ENCODE measurements around the gene VPS9D1. TPM values are rescaled to one million over a fixed set of nuclear protein-coding genes. Genes with fewer than 3 reads are reported as not detected.
"Not testable (repeated sequence)": the region's sequence is repeated elsewhere in the genome, so short reads cannot be mapped to it uniquely, and the experiment has no call there.

Gene VPS9D1
- total RNA-seq, 1 experiment from 2014 or later, result 4.8 TPM

DNA sequence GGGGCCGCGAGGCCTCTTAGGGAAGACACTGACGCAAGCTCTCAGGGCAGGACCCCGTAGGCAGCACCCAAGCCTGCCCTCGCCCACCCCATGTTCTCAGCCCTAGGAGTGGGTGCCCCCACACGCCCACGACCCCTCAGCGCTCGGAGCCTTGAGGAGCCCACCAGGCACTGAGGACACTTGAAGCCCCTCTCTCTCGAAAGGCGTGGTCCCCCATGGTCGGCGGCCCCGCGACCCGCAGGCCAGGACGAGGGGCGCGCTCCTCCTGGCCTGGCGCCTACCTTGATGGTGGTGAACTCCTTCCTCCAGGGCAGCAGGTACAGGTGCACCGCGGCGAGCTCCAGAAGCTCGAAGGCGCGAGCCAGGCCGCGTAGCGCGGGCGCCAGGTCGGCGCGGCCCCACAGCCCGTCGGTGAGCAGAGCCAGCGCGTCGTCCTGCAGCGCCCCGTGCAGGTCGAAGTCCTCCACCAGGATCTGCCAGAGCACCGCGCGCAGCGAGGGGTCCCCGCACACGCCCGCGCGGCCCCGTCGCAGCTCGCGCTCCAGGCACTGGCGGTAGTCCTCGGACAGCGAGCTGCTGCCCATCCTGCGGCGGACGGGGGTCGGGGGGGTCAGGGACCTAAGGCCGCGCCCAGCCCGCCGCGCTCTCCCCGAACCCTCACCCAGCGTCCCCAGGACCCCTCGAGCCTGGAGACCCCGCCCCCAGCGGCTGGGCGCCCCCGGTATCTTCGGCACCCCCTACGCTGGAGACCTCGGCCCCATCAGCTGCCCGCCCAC, 19.9 kb downstream of the VPS9D1 start:
- H3K79me2 ChIP-seq (ENCODE audit: low read length), result no peaks in the 10 kb centered on the region
- peak; percentile 86 for DNase-seq
- H4K20me1 ChIP-seq (ENCODE audit: insufficient read depth, low read depth, low read length), result peaks cover 6% of the 10 kb centered on the region; the same call in 1 of the 2 replicates
- no peaks in the 10 kb centered on the region for H3K36me3 ChIP-seq (ENCODE audit: insufficient read depth, low read length)
- peaks cover 28% of the 10 kb centered on the region for H3K4me1 ChIP-seq (ENCODE audit: low read length)
- H2AFZ ChIP-seq (ENCODE audit: low read length), result no peak overlapping the region
- peak overlapping the region; percentile 83 for H3K9ac ChIP-seq (ENCODE audit: low read length)
- no peaks in the 10 kb centered on the region for H3K9me3 ChIP-seq (ENCODE audit: low read length)
- no peaks in the 10 kb centered on the region for H3K27me3 ChIP-seq (ENCODE audit: low read length)
- peak overlapping the region; percentile 75 for H3K4me3 ChIP-seq (ENCODE audit: low read length)
- H3K9me2 ChIP-seq (replicated peaks; ENCODE audit: insufficient read depth, low read length), result no peaks in the 10 kb centered on the region
- peak overlapping the region; percentile 68 for H3K27ac ChIP-seq (ENCODE audit: low read length)
- peak overlapping the region; percentile 96 for H3K4me2 ChIP-seq (ENCODE audit: low read depth, low read length, poor library complexity, severe bottlenecking)

DNA sequence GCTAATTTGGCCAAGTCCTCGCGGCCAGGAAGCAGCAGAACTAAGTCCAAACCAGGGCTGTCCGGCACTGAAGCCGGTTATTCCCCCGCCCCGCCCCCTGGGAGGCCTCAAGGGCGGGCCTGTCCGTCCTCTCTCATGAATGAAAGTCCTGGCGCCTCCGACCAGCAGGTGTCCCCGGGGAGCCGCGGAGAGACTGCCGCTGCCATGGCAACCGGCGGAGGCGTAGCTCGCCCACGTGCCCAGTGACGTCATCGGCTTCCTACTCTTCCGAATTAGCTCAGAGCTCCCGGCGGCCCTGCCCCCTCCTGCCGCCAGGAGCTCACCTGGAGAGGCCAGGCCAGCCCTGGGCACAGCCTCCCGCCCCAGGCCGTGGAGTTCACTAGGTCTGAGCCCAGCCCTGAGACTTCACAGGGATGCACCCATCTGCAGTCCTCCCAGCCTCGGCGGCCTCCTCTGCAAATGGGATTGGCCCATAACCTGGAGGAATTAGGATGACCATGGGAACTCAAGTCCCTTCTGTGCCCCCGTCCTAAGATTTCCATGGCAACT, 20.5 kb downstream of the VPS9D1 start:
- Histone ChIP-seq H3K36me3 (ENCODE audit: insufficient read depth, low read length) (no peaks in the 10 kb centered on the region), H2AFZ (ENCODE audit: low read length) (no peak overlapping the region), H3K4me3 (ENCODE audit: low read length) (peak overlapping the region; percentile 75), H3K79me2 (ENCODE audit: low read length) (no peaks in the 10 kb centered on the region), H4K20me1 (ENCODE audit: insufficient read depth, low read depth, low read length) (peaks cover 6% of the 10 kb centered on the region; the same call in 1 of the 2 replicates), H3K4me2 (ENCODE audit: low read depth, low read length, poor library complexity, severe bottlenecking) (peak overlapping the region; percentile 96), H3K27me3 (ENCODE audit: low read length) (no peaks in the 10 kb centered on the region), H3K9me2 (replicated peaks; ENCODE audit: insufficient read depth, low read length) (no peaks in the 10 kb centered on the region), H3K9me3 (ENCODE audit: low read length) (no peaks in the 10 kb centered on the region), H3K27ac (ENCODE audit: low read length) (peak overlapping the region; percentile 68), H3K4me1 (ENCODE audit: low read length) (peaks cover 28% of the 10 kb centered on the region), H3K9ac (ENCODE audit: low read length) (peak overlapping the region; percentile 83)
- DNase-seq, result peak; percentile 97

DNA sequence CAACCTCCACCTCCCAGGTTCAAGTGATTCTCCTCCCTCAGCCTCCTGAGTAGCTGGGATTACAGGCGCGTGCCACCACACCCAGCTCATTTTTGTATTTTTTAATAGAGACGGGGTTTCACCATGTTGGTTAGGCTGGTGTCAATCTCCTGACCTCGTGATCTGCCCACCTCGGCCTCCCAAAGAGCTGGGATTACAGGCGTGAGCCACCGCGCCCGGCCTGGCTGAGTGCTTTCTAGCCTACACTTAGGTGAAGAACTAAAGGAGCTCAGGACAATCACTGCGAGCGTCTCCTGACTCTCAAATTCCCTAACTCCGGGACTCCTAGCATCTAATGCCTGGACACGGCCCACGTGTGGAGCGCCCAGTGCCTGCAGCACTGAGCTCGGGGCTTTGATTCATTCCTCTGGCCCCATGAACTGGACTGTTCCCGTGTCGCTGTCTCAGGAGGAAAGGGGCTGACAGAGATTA, 21.0 kb downstream of the VPS9D1 start:
- DNase-seq; H4K20me1 ChIP-seq (ENCODE audit: insufficient read depth, low read depth, low read length); H3K27ac ChIP-seq (ENCODE audit: low read length); H2AFZ ChIP-seq (ENCODE audit: low read length); H3K9ac ChIP-seq (ENCODE audit: low read length); H3K36me3 ChIP-seq (ENCODE audit: insufficient read depth, low read length); H3K9me3 ChIP-seq (ENCODE audit: low read length); H3K9me2 ChIP-seq (replicated peaks; ENCODE audit: insufficient read depth, low read length); H3K79me2 ChIP-seq (ENCODE audit: low read length); H3K27me3 ChIP-seq (ENCODE audit: low read length): not testable (repeated sequence)
- Histone ChIP-seq H3K4me2 (ENCODE audit: low read depth, low read length, poor library complexity, severe bottlenecking) (peak overlapping the region; percentile 96), H3K4me1 (ENCODE audit: low read length) (peaks cover 28% of the 10 kb centered on the region), H3K4me3 (ENCODE audit: low read length) (peak overlapping the region; percentile 75; the same call in 1 of the 2 replicates)

DNA sequence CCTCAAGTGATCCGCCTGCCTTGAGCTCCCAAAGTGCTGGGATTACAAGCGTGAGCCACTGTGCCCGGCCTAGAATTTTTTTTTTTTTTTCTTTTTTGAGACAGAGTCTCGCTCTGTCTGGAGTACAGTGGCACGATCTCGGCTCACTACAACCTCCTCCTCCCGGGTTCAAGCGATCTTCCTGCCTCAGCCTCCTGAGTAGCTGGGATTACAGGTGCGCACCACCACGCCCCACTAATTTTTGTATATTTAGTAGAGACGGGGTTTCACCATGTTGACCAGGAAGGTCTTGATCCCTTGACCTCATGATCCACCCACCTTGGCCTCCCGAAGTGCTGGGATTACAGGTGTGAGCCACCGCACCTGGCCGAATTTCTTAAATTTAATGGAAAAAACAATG, 22.0 kb downstream of the VPS9D1 start:
- peaks cover 28% of the 10 kb centered on the region for H3K4me1 ChIP-seq (ENCODE audit: low read length)
- not testable (repeated sequence) for H4K20me1 ChIP-seq (ENCODE audit: insufficient read depth, low read depth, low read length); H3K9ac ChIP-seq (ENCODE audit: low read length); H3K36me3 ChIP-seq (ENCODE audit: insufficient read depth, low read length); H3K4me2 ChIP-seq (ENCODE audit: low read depth, low read length, poor library complexity, severe bottlenecking); H2AFZ ChIP-seq (ENCODE audit: low read length); H3K79me2 ChIP-seq (ENCODE audit: low read length); H3K9me2 ChIP-seq (replicated peaks; ENCODE audit: insufficient read depth, low read length); H3K27ac ChIP-seq (ENCODE audit: low read length); H3K9me3 ChIP-seq (ENCODE audit: low read length); H3K4me3 ChIP-seq (ENCODE audit: low read length); H3K27me3 ChIP-seq (ENCODE audit: low read length); DNase-seq

DNA sequence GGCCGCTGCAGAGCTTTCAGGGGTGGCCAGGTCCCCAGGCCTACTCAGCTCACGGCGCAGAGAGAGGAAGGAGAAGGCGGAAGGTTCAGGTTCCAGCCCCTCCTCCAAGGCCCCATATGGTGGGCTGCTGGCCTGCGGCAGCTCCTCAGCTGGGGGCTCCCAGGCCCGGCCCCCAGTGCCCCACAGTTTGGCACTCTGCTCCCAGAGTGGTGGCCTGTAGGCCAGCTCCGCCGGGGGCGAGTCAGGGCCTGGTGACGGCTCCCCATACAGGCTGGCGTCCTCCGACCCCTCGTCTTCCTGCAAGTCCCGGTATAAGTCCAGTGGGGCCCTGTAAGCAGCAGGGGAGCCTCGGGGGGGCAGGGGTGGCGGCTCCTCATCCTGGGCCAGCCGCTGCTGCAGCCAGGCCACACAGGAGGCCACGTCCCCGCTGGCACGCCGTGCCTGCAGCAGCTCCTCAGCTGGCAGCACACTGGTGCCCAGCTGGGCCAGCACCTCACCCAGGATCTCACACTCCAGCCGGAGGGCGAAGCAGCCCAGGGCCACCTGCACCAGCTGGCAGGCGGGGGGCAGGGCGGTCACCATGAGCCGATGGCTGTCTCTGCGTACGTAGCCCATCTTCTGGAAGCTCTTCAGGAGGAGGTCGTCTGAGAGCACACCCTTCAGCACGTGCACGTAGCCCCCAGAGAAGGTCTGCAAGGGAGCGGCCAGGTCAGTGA, 22.9 kb downstream of the VPS9D1 start:
- no peak overlapping the region for H3K4me3 ChIP-seq (ENCODE audit: low read length)
- H3K36me3 ChIP-seq (ENCODE audit: insufficient read depth, low read length), result 0 out of 2 replicates have a peak, but pooled peaks cover 2% of the 10 kb centered on the region
- H3K79me2 ChIP-seq (ENCODE audit: low read length), result no peaks in the 10 kb centered on the region
- no peaks in the 10 kb centered on the region for H3K9me2 ChIP-seq (replicated peaks; ENCODE audit: insufficient read depth, low read length)
- no peak overlapping the region for H3K27ac ChIP-seq (ENCODE audit: low read length)
- H3K27me3 ChIP-seq (ENCODE audit: low read length), result no peaks in the 10 kb centered on the region
- H3K9me3 ChIP-seq (ENCODE audit: low read length), result no peaks in the 10 kb centered on the region
- H2AFZ ChIP-seq (ENCODE audit: low read length), result no peak overlapping the region
- peaks cover 28% of the 10 kb centered on the region for H3K4me1 ChIP-seq (ENCODE audit: low read length)
- no peak overlapping the region for H3K9ac ChIP-seq (ENCODE audit: low read length)
- no peak overlapping the region for H3K4me2 ChIP-seq (ENCODE audit: low read depth, low read length, poor library complexity, severe bottlenecking)
- no peak for DNase-seq
- peaks cover 6% of the 10 kb centered on the region; the same call in 1 of the 2 replicates for H4K20me1 ChIP-seq (ENCODE audit: insufficient read depth, low read depth, low read length)

DNA sequence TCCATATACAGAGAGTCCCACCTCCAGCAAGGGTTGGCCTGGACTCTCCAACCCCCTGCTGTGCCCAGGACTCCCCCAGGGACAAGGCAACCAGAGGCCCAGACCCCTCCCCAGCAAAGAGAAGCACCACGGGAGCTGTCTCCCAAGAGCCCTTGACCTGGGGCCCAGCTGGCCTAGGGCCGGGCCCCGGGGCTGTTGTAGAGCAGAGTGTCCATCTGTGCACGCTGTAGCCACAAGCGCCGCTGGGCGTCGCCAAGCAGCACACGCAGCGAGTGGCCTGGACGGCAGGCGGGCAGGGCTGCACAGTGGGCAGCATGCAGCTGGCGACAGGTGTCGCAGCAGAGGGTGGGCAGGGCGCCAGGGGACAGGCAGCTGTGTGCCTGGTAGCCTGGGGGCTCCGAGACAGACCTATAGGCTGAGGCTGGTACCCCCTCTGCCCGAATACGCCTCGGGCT, 23.5 kb downstream of the VPS9D1 start:
- DNase-seq, result no peak
- Histone ChIP-seq H3K9me3 (ENCODE audit: low read length) (no peaks in the 10 kb centered on the region), H4K20me1 (ENCODE audit: insufficient read depth, low read depth, low read length) (peaks cover 6% of the 10 kb centered on the region; the same call in 1 of the 2 replicates), H3K4me2 (ENCODE audit: low read depth, low read length, poor library complexity, severe bottlenecking) (no peak overlapping the region), H3K27ac (ENCODE audit: low read length) (no peak overlapping the region), H3K9ac (ENCODE audit: low read length) (no peak overlapping the region), H3K9me2 (replicated peaks; ENCODE audit: insufficient read depth, low read length) (no peaks in the 10 kb centered on the region), H3K27me3 (ENCODE audit: low read length) (no peaks in the 10 kb centered on the region), H3K36me3 (ENCODE audit: insufficient read depth, low read length) (0 out of 2 replicates have a peak, but pooled peaks cover 2% of the 10 kb centered on the region), H3K4me1 (ENCODE audit: low read length) (peaks cover 24% of the 10 kb centered on the region), H3K4me3 (ENCODE audit: low read length) (no peak overlapping the region), H2AFZ (ENCODE audit: low read length) (no peak overlapping the region), H3K79me2 (ENCODE audit: low read length) (no peaks in the 10 kb centered on the region)

DNA sequence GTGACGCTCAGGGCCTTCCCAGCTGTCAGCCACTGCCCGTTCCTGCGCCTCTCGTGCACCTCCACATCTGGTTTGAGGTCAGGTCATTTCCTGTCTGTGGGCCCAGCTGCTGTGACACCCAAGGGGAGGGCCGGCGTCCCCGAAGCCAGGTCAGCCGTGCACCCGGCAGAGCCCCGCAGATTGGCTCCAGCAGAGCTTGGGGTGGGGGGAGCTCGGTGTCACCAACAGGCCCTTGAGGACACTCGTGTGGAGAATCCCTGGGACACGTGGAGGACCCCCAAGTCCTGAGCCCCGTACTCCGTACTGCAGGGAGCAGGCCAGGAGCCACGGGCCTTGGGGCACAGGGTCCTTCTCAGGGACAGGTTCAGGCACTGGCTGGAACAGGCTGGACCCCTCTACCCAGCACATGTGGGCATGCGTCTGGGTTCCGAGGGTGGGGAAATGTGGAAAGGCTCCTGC, 24.0 kb downstream of the VPS9D1 start:
- peak; percentile 56 for DNase-seq
- Histone ChIP-seq H3K9me2 (replicated peaks; ENCODE audit: insufficient read depth, low read length) (no peaks in the 10 kb centered on the region), H3K36me3 (ENCODE audit: insufficient read depth, low read length) (0 out of 2 replicates have a peak, but pooled peaks cover 2% of the 10 kb centered on the region), H3K4me3 (ENCODE audit: low read length) (no peak overlapping the region), H3K4me1 (ENCODE audit: low read length) (peaks cover 23% of the 10 kb centered on the region), H3K27me3 (ENCODE audit: low read length) (no peaks in the 10 kb centered on the region), H3K27ac (ENCODE audit: low read length) (no peak overlapping the region), H3K9ac (ENCODE audit: low read length) (no peak overlapping the region), H4K20me1 (ENCODE audit: insufficient read depth, low read depth, low read length) (peaks cover 6% of the 10 kb centered on the region; the same call in 1 of the 2 replicates), H3K79me2 (ENCODE audit: low read length) (no peaks in the 10 kb centered on the region), H3K4me2 (ENCODE audit: low read depth, low read length, poor library complexity, severe bottlenecking) (no peak overlapping the region), H3K9me3 (ENCODE audit: low read length) (no peaks in the 10 kb centered on the region), H2AFZ (ENCODE audit: low read length) (no peak overlapping the region)

All from Karpas-422 (cell line).